GM18873 (cell line): ENCODE data around the gene LRRN2.
"Not testable (repeated sequence)": the region's sequence is repeated elsewhere in the genome, so short reads cannot be mapped to it uniquely, and the experiment has no call there.

Experiments
- ATAC-seq: cut with Tn5 transposase; IDR thresholded peaks from one replicate; pipeline ENCODE4 v1.9.1; 2021; ENCODE audit warnings: mild to moderate bottlenecking, moderate library complexity, moderate number of reproducible peaks; ENCODE audit not compliant: unreplicated experiment, low FRiP score

Gene LRRN2

GRCh38 chr1:204692841-204693356 lies 7.4 kb upstream of the LRRN2 start:
- ATAC-seq, result no peak

DNA sequence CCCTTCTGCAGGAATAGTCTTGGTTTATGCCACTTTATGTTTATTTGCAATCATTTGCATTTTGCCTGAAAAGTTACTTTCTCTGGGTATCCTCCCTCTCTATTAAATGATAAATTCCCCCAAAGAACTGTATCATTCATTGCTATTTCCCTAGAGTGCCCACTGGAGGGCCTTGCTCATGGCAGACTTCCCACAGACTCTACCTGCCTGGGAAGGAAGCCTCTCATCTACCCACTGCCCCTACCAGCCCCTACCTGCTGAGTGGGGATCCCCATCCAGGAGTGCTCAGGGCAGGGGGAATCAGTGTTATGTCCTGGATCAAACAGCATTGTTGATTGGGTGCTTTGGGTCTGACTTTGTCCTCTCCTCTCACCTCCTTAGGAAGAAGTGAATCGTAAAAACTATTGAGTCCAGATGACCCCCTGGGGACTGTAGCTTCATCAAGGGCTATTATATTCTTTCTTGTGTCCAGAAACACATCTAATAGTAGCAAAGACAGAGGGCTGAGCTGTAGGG lies 6.8 kb upstream of the LRRN2 start:
- no peak for ATAC-seq

- not testable (repeated sequence) for ATAC-seq
Measured at GRCh38 chr1:204691328-204691730, 5.8 kb upstream of the LRRN2 start.

DNA sequence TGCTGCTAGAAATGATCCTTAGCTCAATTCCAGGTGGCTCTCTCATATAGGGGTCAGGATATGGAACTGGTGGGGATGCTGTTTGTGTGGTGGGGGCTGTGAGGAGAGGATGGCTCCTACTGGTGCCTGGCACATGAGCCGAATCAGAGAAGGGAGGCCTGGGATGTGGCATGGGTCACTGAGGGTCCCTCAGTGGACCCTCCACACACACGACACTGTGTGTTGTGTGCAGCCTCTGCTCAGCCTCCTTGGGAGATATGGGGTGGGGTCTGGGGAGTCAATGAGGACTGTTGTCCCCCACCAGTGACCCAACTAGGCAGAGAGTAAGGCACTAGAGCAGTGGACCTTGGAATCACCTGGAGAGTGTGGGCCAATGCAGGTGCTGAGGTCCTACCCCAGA lies 3.2 kb upstream of the LRRN2 start:
- no peak for ATAC-seq

DNA sequence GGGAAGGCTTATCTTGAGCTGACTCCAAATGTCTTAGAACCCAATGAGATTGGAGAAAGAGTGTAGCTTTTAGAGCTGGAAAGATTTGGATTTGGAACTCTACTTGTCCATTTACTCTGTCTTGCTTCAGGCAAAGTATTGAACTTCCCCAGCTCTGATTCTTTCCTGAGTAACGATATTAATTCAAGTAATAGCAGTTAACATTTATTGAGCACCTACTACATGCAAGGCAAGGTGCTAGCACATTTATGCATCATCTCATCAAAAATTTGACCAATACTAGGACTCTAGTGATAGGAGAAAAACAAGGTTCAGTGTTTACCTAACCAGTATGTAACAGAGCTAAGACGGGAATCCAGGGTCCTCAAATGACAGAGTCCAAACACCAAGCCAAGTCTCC lies 2.5 kb upstream of the LRRN2 start:
- no peak for ATAC-seq

- ATAC-seq, result no peak
Measured at GRCh38 chr1:204684571-204685235, 835 bp downstream of the LRRN2 start.

GRCh38 chr1:204684206-204684570 lies 1.4 kb downstream of the LRRN2 start:
- ATAC-seq, result no peak

GRCh38 chr1:204683284-204684205 lies 2.0 kb downstream of the LRRN2 start:
- no peak for ATAC-seq

- ATAC-seq, result no peak
Measured at GRCh38 chr1:204680461-204680860, 5.1 kb downstream of the LRRN2 start.

- ATAC-seq, result no peak
Measured at GRCh38 chr1:204680051-204680450, 5.5 kb downstream of the LRRN2 start.

GRCh38 chr1:204678721-204679475 lies 6.6 kb downstream of the LRRN2 start:
- ATAC-seq, result no peak

GRCh38 chr1:204677864-204678263 lies 7.7 kb downstream of the LRRN2 start:
- ATAC-seq, result no peak

DNA sequence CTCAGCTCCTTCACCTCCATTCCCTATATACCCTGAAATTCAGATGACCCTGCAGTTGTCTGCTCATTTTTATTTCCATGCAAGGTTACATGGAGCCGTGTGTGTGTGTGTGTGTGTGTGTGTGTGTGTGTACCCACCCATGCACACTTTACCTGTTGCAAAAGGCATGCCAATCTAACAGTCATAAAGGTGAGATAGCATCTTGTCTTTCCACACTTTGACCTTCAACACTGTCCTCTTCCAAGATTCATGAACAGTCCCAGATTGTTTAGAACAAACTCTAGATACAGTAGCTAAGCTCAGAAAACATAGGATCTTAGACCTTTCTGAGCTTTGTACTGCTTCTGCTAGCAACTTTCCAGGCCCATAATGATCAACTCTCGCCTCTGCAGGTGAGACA lies 9.5 kb downstream of the LRRN2 start:
- ATAC-seq, result no peak

- ATAC-seq, result no peak
Measured at GRCh38 chr1:204673909-204674649, 11.5 kb downstream of the LRRN2 start.

- ATAC-seq, result no peak
Measured at GRCh38 chr1:204673209-204673608, 12.3 kb downstream of the LRRN2 start.

- no peak for ATAC-seq
Measured at GRCh38 chr1:204672482-204673121, 12.9 kb downstream of the LRRN2 start.

DNA sequence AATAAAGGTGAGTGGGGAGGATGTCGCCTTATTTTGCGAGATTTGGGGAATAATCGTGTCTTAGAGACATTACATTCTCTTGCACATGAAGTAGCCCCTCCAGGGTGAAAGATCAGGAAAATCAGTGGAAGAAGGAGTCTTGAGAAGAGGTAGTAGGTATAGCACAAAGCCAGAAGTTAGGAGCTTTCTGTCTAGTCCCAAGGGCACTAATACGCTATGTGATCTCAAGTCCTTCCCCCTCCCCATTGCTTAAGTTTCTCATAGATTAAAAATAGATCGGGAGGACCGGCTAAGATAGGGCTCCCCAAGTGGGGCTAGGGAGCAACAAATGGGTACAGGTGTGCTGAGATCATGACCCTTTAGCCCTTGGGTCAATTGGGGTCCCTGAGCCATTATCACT lies 13.5 kb downstream of the LRRN2 start:
- ATAC-seq, result no peak

DNA sequence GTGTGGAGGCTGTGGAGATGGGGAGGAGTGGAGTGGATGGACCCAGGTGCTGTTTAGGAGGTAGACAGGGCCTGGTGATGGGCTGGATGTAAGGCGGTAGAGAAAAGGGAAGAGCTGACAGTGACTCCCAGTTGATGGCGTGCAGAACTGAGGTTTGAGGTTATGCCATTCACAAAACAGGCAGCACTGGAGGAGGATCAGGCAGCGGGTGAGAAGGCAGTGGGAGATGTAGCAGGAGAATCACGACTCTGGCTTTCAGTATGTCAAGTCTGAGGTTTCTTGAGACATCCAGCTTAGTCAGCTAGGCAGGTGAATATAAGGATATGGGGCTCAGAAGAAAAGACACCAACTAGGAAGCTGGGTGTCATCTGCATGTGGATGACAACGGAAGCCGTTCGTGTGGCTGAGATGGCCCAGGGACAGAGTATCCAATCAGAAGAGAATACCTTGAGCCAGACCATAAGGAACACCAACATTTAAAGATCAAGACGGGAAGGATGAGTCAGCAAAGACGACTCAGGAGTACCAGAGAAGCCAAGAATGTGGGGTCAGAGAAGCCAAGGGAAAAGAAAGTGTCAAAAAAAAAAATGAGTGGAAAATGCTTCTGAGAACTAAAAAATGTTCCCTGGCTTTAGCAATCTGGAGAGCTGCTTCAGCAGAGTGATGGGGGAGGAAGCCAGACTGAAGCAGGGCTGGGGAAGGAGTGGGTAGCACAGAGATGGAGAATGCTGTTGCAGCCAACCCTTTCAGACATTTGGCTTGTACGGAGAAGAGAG lies 15.2 kb downstream of the LRRN2 start:
- no peak for ATAC-seq

GRCh38 chr1:204669579-204669978 lies 16.0 kb downstream of the LRRN2 start:
- ATAC-seq, result no peak
